Upper lobe of right lung (tissue), 1 donor: ENCODE measurements around the gene KCNRG. TPM values are rescaled to one million over a fixed set of nuclear protein-coding genes. Genes with fewer than 3 reads are reported as not detected.

Source experiments
- ATAC-seq: fragments of 200-7000 bp; cut with Tn5 transposase; one replicate; pipeline ENCODE4 v1.9.1; 2020; ENCODE audit warnings: mild to moderate bottlenecking, moderate library complexity
- DNase-seq: peaks from one replicate; pipeline ENCODE4 v3.0.0-alpha.2; 2020
- H3K27ac ChIP-seq: fragments of 200-600 bp; one replicate; pipeline ENCODE4 v1.8.0; 2022
- H3K27me3 ChIP-seq: fragments of 200-600 bp; one replicate; pipeline ENCODE4 v1.8.0; 2022; ENCODE audit warnings: mild to moderate bottlenecking
- H3K36me3 ChIP-seq: fragments of 200-600 bp; one replicate; pipeline ENCODE4 v1.8.0; 2022
- H3K4me1 ChIP-seq: fragments of 200-600 bp; one replicate; pipeline ENCODE4 v1.8.0; 2022
- H3K4me3 ChIP-seq: fragments of 200-600 bp; one replicate; pipeline ENCODE4 v1.8.0; 2022; ENCODE audit warnings: mild to moderate bottlenecking
- H3K9me3 ChIP-seq: fragments of 200-600 bp; one replicate; pipeline ENCODE4 v1.8.0; 2022
- intact Hi-C: fragments of 100-400 bp; cut with DNase I; formaldehyde crosslinking; loops from one replicate; pipeline ENCODE4 v1.11.0; 2022
- microRNA-seq: library from miRNA; unstranded; fragments of <30 nt; microRNA quantifications from one replicate; pipeline ENCODE4 v1.2.0, GENCODE V29; 2020; ENCODE audit warnings: borderline microRNAs expressed
- total RNA-seq: library from RNA; stranded (reverse); fragmentation: NEBNext Ultra II Directional; extraction: Animal tissue kit (Norgen Biotek cat#: 25700); gene quantifications from one replicate; pipeline ENCODE4 v1.2.1, GENCODE V29; 2021
- TF ChIP-seq, protein P1 (sequence below): fragments of 200-600 bp; IDR thresholded peaks from one replicate; pipeline ENCODE4 v1.8.0; 2022; ENCODE audit warnings: antibody characterized with exemption
- donor health status: DM: no; HTN: yes; CAD: no; lungs with severe emphysema.

The KCNRG gene
- total RNA-seq, 1 donor from 2014 or later = 1.5 TPM

GRCh38 chr13:50069261-50069660, 54.0 kb downstream of the KCNRG start:
- no peak overlapping the region for H3K27ac ChIP-seq
- H3K4me1 ChIP-seq = no peaks in the 10 kb centered on the region
- no peak overlapping the region for H3K4me3 ChIP-seq
- DNase-seq (no peak), ATAC-seq (no peak)
- H3K27me3 ChIP-seq = no peaks in the 10 kb centered on the region
- peaks cover 28% of the 10 kb centered on the region for H3K36me3 ChIP-seq
- TF ChIP-seq, protein P1, sequence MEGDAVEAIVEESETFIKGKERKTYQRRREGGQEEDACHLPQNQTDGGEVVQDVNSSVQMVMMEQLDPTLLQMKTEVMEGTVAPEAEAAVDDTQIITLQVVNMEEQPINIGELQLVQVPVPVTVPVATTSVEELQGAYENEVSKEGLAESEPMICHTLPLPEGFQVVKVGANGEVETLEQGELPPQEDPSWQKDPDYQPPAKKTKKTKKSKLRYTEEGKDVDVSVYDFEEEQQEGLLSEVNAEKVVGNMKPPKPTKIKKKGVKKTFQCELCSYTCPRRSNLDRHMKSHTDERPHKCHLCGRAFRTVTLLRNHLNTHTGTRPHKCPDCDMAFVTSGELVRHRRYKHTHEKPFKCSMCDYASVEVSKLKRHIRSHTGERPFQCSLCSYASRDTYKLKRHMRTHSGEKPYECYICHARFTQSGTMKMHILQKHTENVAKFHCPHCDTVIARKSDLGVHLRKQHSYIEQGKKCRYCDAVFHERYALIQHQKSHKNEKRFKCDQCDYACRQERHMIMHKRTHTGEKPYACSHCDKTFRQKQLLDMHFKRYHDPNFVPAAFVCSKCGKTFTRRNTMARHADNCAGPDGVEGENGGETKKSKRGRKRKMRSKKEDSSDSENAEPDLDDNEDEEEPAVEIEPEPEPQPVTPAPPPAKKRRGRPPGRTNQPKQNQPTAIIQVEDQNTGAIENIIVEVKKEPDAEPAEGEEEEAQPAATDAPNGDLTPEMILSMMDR = no peak
- no peaks in the 10 kb centered on the region for H3K9me3 ChIP-seq
- intact Hi-C loops = loop anchor here (10.0 kb wide), 1 partner anchor 54 kb away; the partner anchor contains the start of gene KCNRG

GRCh38 chr13:50070186-50070585, 54.9 kb downstream of the KCNRG start:
- Histone ChIP-seq H3K4me1 (no peaks in the 10 kb centered on the region), H3K9me3 (no peaks in the 10 kb centered on the region), H3K4me3 (no peak overlapping the region), H3K36me3 (peaks cover 25% of the 10 kb centered on the region), H3K27ac (no peak overlapping the region), H3K27me3 (no peaks in the 10 kb centered on the region)
- no peak for DNase-seq
- TF ChIP-seq, protein P1 = no peak
- intact Hi-C loops = no loop called here
- no peak for ATAC-seq

Small RNAs within 50 kb of the gene (microRNA-seq; reads per million reads assigned to microRNA genes)
- 5,314 reads per million, percentile 95 among the genes with 10 or more reads in this experiment for gene MIR15A
- gene MIR16-1 = 887 reads per million, percentile 85 among the genes with 10 or more reads in this experiment
- 26.8 reads per million, percentile 49 among the genes with 10 or more reads in this experiment for gene MIR3613

Other genes with a start within 250 kb of the KCNRG start
- 35.7 TPM for gene KPNA3, start 222.8 kb upstream of the KCNRG start, total RNA-seq
- 14.6 TPM for gene SPRYD7, start 79.1 kb upstream of the KCNRG start, total RNA-seq
- 29.5 TPM for gene TRIM13, start 18.4 kb upstream of the KCNRG start, total RNA-seq